Trophoblast cell (in vitro differentiated cells and primary cell): ENCODE results near the gene CXCL10.

ENCODE experiments used
- DNase-seq, 2 donors: peaks; one replicate each; pipeline ENCODE4 v3.0.0-alpha.2; 2016
- H2AFZ ChIP-seq: 2 replicates; pipeline ENCODE4 v1.6.1; 2013; ENCODE audit warnings: low read length, moderate library complexity, mild to moderate bottlenecking; ENCODE audit not compliant: insufficient read depth, poor library complexity
- H2AK5ac ChIP-seq: 2 replicates; pipeline ENCODE4 v1.6.1; 2013; ENCODE audit warnings: mild to moderate bottlenecking, low read length
- H2BK120ac ChIP-seq: 2 replicates; pipeline ENCODE4 v1.6.1; 2013; ENCODE audit warnings: low read length, mild to moderate bottlenecking, moderate library complexity; ENCODE audit not compliant: insufficient read depth, poor library complexity
- H2BK12ac ChIP-seq: 2 replicates; pipeline ENCODE4 v1.6.1; 2013; ENCODE audit warnings: mild to moderate bottlenecking, low read length, moderate library complexity
- H2BK5ac ChIP-seq: 2 replicates; pipeline ENCODE4 v1.6.1; 2013; ENCODE audit warnings: low read length, low read depth, moderate library complexity, mild to moderate bottlenecking; ENCODE audit not compliant: poor library complexity
- H3K14ac ChIP-seq: 2 replicates; pipeline ENCODE4 v1.6.1; 2013; ENCODE audit warnings: mild to moderate bottlenecking, low read length
- H3K18ac ChIP-seq: 2 replicates; pipeline ENCODE4 v1.6.1; 2013; ENCODE audit warnings: mild to moderate bottlenecking, low read length
- H3K23ac ChIP-seq: 2 replicates; pipeline ENCODE4 v1.6.1; 2013; ENCODE audit warnings: low read length
- H3K27ac ChIP-seq: 2 replicates; pipeline ENCODE4 v1.5.1; 2013; ENCODE audit warnings: low read depth, mild to moderate bottlenecking, inconsistent platforms, low read length, moderate library complexity
- H3K27me3 ChIP-seq: 2 replicates; pipeline ENCODE4 v1.6.1; 2013; ENCODE audit warnings: inconsistent platforms, mild to moderate bottlenecking, low read length, moderate library complexity; ENCODE audit not compliant: insufficient read depth
- H3K36me3 ChIP-seq, 2 experiments: 1 replicate in 1 of 2; 2 replicates in 1 of 2; pipeline ENCODE4 v1.6.1; 2013; ENCODE audit warnings: low read length in 2 of 2, mild to moderate bottlenecking in 2 of 2, moderate library complexity in 1 of 2; ENCODE audit not compliant: insufficient read depth in 2 of 2, control insufficient read depth in 1 of 2
- H3K4ac ChIP-seq: 2 replicates; pipeline ENCODE4 v1.6.1; 2013; ENCODE audit warnings: low read depth, mild to moderate bottlenecking, low read length, moderate library complexity
- H3K4me1 ChIP-seq, 2 experiments: 1 replicate in 1 of 2; 2 replicates in 1 of 2; pipeline ENCODE4 v1.6.1; 2013; ENCODE audit warnings: low read length in 2 of 2, mild to moderate bottlenecking in 2 of 2, moderate library complexity in 1 of 2; ENCODE audit not compliant: insufficient read depth in 2 of 2, control insufficient read depth in 1 of 2
- H3K4me2 ChIP-seq: 2 replicates; pipeline ENCODE4 v1.6.1; 2013; ENCODE audit warnings: inconsistent platforms, mild to moderate bottlenecking, low read length, moderate library complexity
- H3K4me3 ChIP-seq: 2 replicates; pipeline ENCODE4 v1.5.1; 2013; ENCODE audit warnings: mild to moderate bottlenecking, low read depth, low read length, inconsistent platforms
- H3K79me1 ChIP-seq: one replicate; pipeline ENCODE4 v1.6.1; 2013; ENCODE audit warnings: low read length
- H3K79me2 ChIP-seq: 2 replicates; pipeline ENCODE4 v1.6.1; 2013; ENCODE audit warnings: low read length, mild to moderate bottlenecking; ENCODE audit not compliant: control insufficient read depth, insufficient read depth, poor library complexity
- H3K9ac ChIP-seq: 2 replicates; pipeline ENCODE4 v1.6.1; 2013; ENCODE audit warnings: mild to moderate bottlenecking, low read length
- H3K9me3 ChIP-seq: 2 replicates; pipeline ENCODE4 v1.6.1; 2013; ENCODE audit warnings: low read depth, mild to moderate bottlenecking, control low read depth, inconsistent platforms, low read length; ENCODE audit not compliant: insufficient read depth
- H4K12ac ChIP-seq: 2 replicates; pipeline ENCODE4 v1.6.1; 2013; ENCODE audit warnings: low read depth, mild to moderate bottlenecking, low read length, moderate library complexity
- H4K8ac ChIP-seq: 2 replicates; pipeline ENCODE4 v1.6.1; 2013; ENCODE audit warnings: low read depth, mild to moderate bottlenecking, low read length, moderate library complexity
- H4K91ac ChIP-seq: one replicate; pipeline ENCODE4 v1.6.1; 2013; ENCODE audit warnings: low read depth, mild to moderate bottlenecking, low read length, moderate library complexity
- WGBS: extraction: QIAGEN DNeasy Blood & Tissue Kit; methylation state at CpG from one replicate; pipeline ENCODE4 v1.1.7; 2013; ENCODE audit warnings: missing lambda C conversion rate; ENCODE audit not compliant: insufficient read length, insufficient coverage; ENCODE audit errors: extremely low coverage; 5-methylcytosine and 5-hydroxymethylcytosine counted together

CXCL10 gene

GRCh38 chr4:76003035-76003434 lies 20.3 kb downstream of the CXCL10 start:
- Histone ChIP-seq H3K36me3 (no peaks in the 10 kb centered on the region), H3K4ac (no peak overlapping the region), H3K23ac (no peak overlapping the region), H4K91ac (no peak overlapping the region), H2BK12ac (no peak overlapping the region), H2AFZ (no peak overlapping the region), H4K12ac (no peak overlapping the region), H2AK5ac (no peak overlapping the region), H3K27ac (no peak overlapping the region), H3K79me1 (no peaks in the 10 kb centered on the region), H3K4me3 (no peak overlapping the region), H3K18ac (no peak overlapping the region), H3K14ac (no peak overlapping the region), H3K4me1 (no peaks in the 10 kb centered on the region), H3K9me3 (no peaks in the 10 kb centered on the region), H2BK120ac (no peak overlapping the region), H3K79me2 (no peaks in the 10 kb centered on the region), H3K27me3 (no peaks in the 10 kb centered on the region), H4K8ac (no peak overlapping the region), H2BK5ac (no peak overlapping the region), H3K9ac (no peak overlapping the region), H3K4me2 (no peak overlapping the region)
- no CpG with 5 or more reads among the region's 2 CpGs for WGBS
- no peak for DNase-seq

GRCh38 chr4:76002176-76002575 lies 21.1 kb downstream of the CXCL10 start:
- no peak overlapping the region for H2AK5ac ChIP-seq
- H3K9me3 ChIP-seq = no peaks in the 10 kb centered on the region
- H3K4ac ChIP-seq = no peak overlapping the region
- H3K4me2 ChIP-seq = no peak overlapping the region
- no peak overlapping the region for H2BK5ac ChIP-seq
- no peak overlapping the region for H2BK12ac ChIP-seq
- no peak overlapping the region for H3K18ac ChIP-seq
- H3K27ac ChIP-seq = no peak overlapping the region
- no peak overlapping the region for H4K8ac ChIP-seq
- H3K4me1 ChIP-seq = no peaks in the 10 kb centered on the region
- no peaks in the 10 kb centered on the region for H3K36me3 ChIP-seq
- no peaks in the 10 kb centered on the region for H3K79me2 ChIP-seq
- H2BK120ac ChIP-seq = no peak overlapping the region
- no peaks in the 10 kb centered on the region for H3K27me3 ChIP-seq
- H4K12ac ChIP-seq = no peak overlapping the region
- WGBS = no CpG with 5 or more reads among the region's 4 CpGs
- DNase-seq = no peak
- no peak overlapping the region for H4K91ac ChIP-seq
- H2AFZ ChIP-seq = no peak overlapping the region
- no peak overlapping the region for H3K4me3 ChIP-seq
- H3K79me1 ChIP-seq = no peaks in the 10 kb centered on the region
- no peak overlapping the region for H3K14ac ChIP-seq
- no peak overlapping the region for H3K9ac ChIP-seq
- H3K23ac ChIP-seq = no peak overlapping the region

- H3K4me1 ChIP-seq = no peaks in the 10 kb centered on the region
- H2BK5ac ChIP-seq = no peak overlapping the region
- DNase-seq = no peak
- H3K79me1 ChIP-seq = no peaks in the 10 kb centered on the region
- H3K23ac ChIP-seq = no peak overlapping the region
- H2BK12ac ChIP-seq = no peak overlapping the region
- no peak overlapping the region for H2BK120ac ChIP-seq
- H4K12ac ChIP-seq = no peak overlapping the region
- WGBS = no CpG with 5 or more reads among the region's 7 CpGs
- no peak overlapping the region for H3K14ac ChIP-seq
- H3K4ac ChIP-seq = no peak overlapping the region
- no peaks in the 10 kb centered on the region for H3K9me3 ChIP-seq
- no peaks in the 10 kb centered on the region for H3K79me2 ChIP-seq
- H3K9ac ChIP-seq = no peak overlapping the region
- no peak overlapping the region for H2AFZ ChIP-seq
- H4K8ac ChIP-seq = no peak overlapping the region
- no peaks in the 10 kb centered on the region for H3K36me3 ChIP-seq
- H3K27ac ChIP-seq = no peak overlapping the region
- H3K4me3 ChIP-seq = no peak overlapping the region
- H3K27me3 ChIP-seq = no peaks in the 10 kb centered on the region
- H2AK5ac ChIP-seq = no peak overlapping the region
- H3K4me2 ChIP-seq = no peak overlapping the region
- H4K91ac ChIP-seq = no peak overlapping the region
- H3K18ac ChIP-seq = no peak overlapping the region
Measured at GRCh38 chr4:76001700-76002099, 21.6 kb downstream of the CXCL10 start.

GRCh38 chr4:76000279-76000678 lies 23.0 kb downstream of the CXCL10 start:
- no peak overlapping the region for H3K4ac ChIP-seq
- H3K27me3 ChIP-seq = no peaks in the 10 kb centered on the region
- no peak overlapping the region for H3K9ac ChIP-seq
- no peak overlapping the region for H2BK12ac ChIP-seq
- no peak overlapping the region for H2BK120ac ChIP-seq
- no peak overlapping the region for H3K27ac ChIP-seq
- H3K4me1 ChIP-seq = no peaks in the 10 kb centered on the region
- H4K8ac ChIP-seq = no peak overlapping the region
- H3K14ac ChIP-seq = no peak overlapping the region
- no peak overlapping the region for H2BK5ac ChIP-seq
- H4K12ac ChIP-seq = no peak overlapping the region
- H3K4me2 ChIP-seq = no peak overlapping the region
- no CpG with 5 or more reads among the region's 1 CpG for WGBS
- H2AK5ac ChIP-seq = no peak overlapping the region
- no peak overlapping the region for H3K23ac ChIP-seq
- H3K9me3 ChIP-seq = no peaks in the 10 kb centered on the region
- H2AFZ ChIP-seq = no peak overlapping the region
- H3K18ac ChIP-seq = no peak overlapping the region
- no peaks in the 10 kb centered on the region for H3K79me1 ChIP-seq
- no peak overlapping the region for H4K91ac ChIP-seq
- no peaks in the 10 kb centered on the region for H3K79me2 ChIP-seq
- H3K36me3 ChIP-seq = no peaks in the 10 kb centered on the region
- no peak for DNase-seq
- H3K4me3 ChIP-seq = no peak overlapping the region
